Stimulated activated naive CD8-positive, alpha-beta T cell treated with anti-CD3 and anti-CD28 coated beads, Interleukin-15, amount 100 ng/mL, for 72 hours (primary cell): ENCODE results near the gene ALOX12.

Source experiments
- ATAC-seq: fragments of 150-1000 bp; cut with Tn5 transposase; 2 replicates; pipeline ENCODE4 v1.10.0; 2021; ENCODE audit warnings: mild to moderate bottlenecking, moderate library complexity
- DNase-seq, 2 donors: peaks; one replicate each; pipeline ENCODE4 v3.0.0; 2021 to 2022
- H3K27ac Mint-ChIP-seq, 2 donors: one replicate each; pipeline ENCODE4 v1.8.0; 2022; ENCODE audit warnings: mild to moderate bottlenecking in 2 of 2, mixed read lengths in 2 of 2, moderate library complexity in 2 of 2
- H3K27me3 Mint-ChIP-seq: one replicate; pipeline ENCODE4 v1.8.0; 2022; ENCODE audit warnings: mixed read lengths
- H3K4me1 Mint-ChIP-seq: one replicate; pipeline ENCODE4 v1.8.0; 2022; ENCODE audit warnings: mild to moderate bottlenecking, mixed read lengths
- H3K4me3 Mint-ChIP-seq, 2 donors: one replicate each; pipeline ENCODE4 v1.8.0; 2022; ENCODE audit warnings: mild to moderate bottlenecking in 2 of 2, mixed read lengths in 2 of 2, moderate library complexity in 1 of 2
- H3K9me3 Mint-ChIP-seq, 2 donors: one replicate each; pipeline ENCODE4 v1.8.0; 2022; ENCODE audit warnings: mixed read lengths in 2 of 2

ALOX12 gene

DNA sequence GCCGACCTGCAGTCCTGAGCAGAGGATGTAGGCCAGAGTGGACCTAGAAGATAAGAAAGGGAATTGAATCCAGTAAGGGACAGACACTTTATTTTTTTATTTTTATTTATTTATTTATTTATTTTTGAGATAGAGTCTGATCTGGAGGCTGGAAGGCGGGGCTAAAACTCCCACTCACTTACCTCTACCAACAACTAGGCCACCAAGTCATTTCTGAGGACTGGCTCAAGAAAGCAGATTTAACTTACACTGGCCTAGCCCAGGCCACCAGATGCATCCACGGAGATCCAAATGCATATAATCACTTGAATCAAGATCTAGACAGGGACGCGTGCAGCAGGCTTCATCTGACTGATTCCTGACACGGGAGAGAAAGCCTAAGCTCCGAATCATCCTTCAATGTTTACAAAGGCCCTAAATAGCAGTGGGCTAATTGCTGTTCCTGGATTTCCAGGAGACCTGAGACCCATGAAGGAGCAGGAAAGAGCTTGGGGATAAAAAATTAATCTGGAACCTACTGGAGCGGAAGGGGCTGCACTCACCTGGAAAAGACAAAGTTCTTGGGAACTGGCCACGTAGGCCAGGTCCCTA, 1.1 kb upstream of the ALOX12 start:
- Mint-ChIP-seq H3K27ac (peak overlapping the region in 1 of 2 donors; percentile 64), H3K9me3 (no peaks in the 10 kb centered on the region), H3K4me1 (no peaks in the 10 kb centered on the region), H3K27me3 (no peaks in the 10 kb centered on the region), H3K4me3 (no peak overlapping the region)
- ATAC-seq, result no peak
- no peak for DNase-seq

DNA sequence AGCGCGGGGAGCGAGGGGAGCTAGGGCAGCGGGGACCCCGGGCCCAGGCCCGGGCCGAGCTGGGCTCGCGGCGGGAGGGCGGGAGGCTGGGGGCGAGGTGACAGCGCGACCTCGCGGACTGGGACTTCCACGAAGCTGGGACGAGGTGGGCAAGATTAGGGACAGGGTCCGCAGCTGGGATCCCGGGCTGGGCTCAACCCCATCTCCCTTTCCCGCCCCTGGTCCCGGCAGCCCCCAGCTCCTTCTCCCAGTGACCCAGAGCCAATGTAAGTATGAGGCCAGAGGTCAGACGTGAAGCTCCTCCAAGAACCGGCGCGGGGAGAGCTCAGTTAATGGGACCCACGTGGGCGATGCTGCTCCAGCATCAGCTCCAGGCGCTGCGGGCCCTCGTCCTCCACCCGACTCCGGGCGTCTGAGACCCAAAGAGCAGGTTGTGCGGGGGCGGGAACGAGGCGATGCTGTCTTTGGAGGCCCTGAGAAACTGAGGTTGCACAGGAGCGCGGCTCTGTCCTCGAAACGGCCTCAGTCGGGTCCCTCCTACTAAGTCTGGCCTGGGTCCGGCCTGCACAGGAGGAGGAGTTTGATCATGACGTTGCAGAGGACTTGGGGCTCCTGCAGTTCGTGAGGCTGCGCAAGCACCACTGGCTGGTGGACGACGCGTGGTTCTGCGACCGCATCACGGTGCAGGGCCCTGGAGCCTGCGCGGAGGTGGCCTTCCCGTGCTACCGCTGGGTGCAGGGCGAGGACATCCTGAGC, 585 bp downstream of the ALOX12 start:
- Mint-ChIP-seq H3K4me3 (no peak overlapping the region), H3K4me1 (peaks cover 3% of the 10 kb centered on the region), H3K27me3 (no peaks in the 10 kb centered on the region), H3K27ac (no peak overlapping the region), H3K9me3 (no peaks in the 10 kb centered on the region)
- DNase-seq (no peak), ATAC-seq (peak; percentile 43)

DNA sequence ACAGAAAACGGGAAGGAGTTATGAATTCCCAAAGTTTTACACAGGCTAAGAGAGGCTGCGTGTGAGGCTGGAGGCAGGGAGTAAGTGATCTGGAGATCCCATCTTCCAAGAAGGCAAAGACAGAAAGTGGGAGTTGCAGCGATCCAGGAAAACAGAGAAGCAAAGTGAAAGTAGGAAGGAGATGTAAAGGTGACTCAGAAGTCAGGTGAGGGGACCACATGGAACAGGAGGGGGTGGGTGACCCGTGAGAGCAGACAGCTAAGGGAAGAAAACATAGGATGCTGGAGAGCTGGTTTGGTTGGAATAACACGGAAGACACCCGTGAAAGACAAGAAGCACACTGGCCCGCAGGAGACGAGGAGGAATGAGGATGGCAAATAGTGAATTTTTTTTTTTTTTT, 1.3 kb downstream of the ALOX12 start:
- peaks cover 6% of the 10 kb centered on the region for H3K4me1 Mint-ChIP-seq
- H3K27ac Mint-ChIP-seq, result no peak overlapping the region
- no peak overlapping the region for H3K4me3 Mint-ChIP-seq
- H3K9me3 Mint-ChIP-seq, result no peaks in the 10 kb centered on the region
- H3K27me3 Mint-ChIP-seq, result no peaks in the 10 kb centered on the region
- DNase-seq, result no peak
- ATAC-seq, result no peak

DNA sequence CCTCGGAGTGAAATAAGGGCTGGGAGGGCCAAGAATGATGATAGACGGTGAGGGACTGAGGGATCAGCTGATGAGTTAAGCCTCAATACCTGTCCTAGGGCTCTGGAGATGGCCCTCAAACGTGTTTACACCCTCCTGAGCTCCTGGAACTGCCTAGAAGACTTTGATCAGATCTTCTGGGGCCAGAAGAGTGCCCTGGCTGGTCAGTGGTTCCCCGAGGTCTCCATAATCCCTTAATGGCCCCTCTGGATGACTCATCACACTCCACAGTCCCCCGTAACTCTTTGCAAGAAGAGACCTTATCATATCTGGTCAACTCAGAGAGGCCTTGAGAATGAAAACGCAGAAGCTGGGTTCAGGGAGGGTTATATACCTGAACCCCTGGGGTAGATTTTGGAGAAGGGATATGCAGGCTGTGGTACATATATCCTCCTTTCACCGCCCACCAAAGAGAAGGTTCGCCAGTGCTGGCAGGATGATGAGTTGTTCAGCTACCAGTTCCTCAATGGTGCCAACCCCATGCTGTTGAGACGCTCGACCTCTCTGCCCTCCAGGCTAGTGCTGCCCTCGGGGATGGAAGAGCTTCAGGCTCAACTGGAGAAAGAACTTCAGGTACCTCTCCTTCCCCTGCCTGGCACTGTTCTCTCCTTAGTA, 3.1 kb downstream of the ALOX12 start:
- Mint-ChIP-seq H3K4me1 (peaks cover 6% of the 10 kb centered on the region), H3K27ac (peak overlapping the region in 1 of 2 donors; percentile 28), H3K27me3 (no peaks in the 10 kb centered on the region), H3K4me3 (no peak overlapping the region), H3K9me3 (no peaks in the 10 kb centered on the region)
- ATAC-seq (no peak), DNase-seq (no peak)

DNA sequence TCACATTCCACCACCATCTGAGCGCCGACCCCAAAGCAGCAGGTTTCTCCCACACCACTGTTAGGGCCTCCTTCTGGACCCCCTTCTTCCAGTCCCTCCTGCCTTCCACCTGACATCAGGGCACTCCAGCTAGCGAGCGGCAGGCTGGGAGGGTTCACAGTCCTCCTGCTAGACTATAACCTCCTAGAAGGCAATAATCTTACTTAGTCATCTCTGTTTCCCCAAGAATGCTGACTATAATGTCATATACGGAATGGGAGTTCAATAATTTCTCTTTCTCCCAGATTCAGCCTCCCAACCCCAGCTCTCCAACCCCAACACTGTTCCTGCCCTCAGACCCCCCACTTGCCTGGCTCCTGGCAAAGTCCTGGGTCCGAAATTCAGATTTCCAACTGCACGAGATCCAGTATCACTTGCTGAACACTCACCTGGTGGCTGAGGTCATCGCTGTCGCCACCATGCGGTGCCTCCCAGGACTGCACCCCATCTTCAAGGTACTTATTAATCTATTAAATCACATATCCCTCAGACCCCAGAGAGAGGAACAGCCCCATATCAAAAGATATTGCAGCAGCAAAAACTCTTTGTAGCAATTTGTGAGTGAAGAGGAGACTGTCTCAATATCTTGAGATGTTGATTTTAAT, 5.6 kb downstream of the ALOX12 start:
- Mint-ChIP-seq H3K9me3 (no peaks in the 10 kb centered on the region), H3K27me3 (no peaks in the 10 kb centered on the region), H3K27ac (peak overlapping the region in 1 of 2 donors; percentile 83), H3K4me1 (peaks cover 15% of the 10 kb centered on the region), H3K4me3 (no peak overlapping the region)
- ATAC-seq (no peak), DNase-seq (peak in 1 of 2 donors; percentile 41)

DNA sequence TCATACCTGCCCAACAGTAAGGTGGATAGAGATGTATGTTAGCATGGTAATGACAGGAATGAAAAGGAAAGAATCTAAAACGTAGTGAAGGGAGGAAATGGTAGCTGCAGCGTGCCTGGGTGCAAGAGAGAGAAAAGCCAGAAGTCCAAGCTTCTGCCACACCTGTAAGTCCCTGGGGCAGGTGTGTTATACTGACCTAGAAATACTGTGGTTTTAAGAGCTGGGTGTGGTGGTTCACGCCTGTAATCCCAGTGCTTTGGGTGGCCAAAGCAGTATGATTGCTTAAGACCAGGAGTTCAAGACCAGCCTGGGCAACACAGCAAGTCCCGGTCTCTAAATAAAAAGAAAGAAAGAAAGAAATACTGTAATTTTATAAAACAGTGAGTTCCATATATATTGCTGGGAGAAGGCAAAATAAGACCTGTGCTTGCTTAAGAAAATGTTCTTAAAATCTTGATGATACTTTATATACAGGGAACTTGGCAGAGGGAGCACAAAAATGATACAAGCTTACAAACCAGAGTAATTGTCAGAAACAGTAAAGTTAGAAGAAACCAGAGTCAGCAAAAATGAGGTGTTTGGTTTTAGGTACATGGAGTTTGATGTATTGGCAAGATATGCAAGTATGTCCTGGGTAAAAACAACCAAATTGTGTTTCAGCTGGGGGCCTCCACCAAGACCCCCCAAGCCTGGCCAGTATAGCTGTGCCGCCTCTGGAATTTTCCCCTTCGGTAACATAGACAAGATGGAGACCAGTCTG, 6.6 kb downstream of the ALOX12 start:
- Mint-ChIP-seq H3K27me3 (no peaks in the 10 kb centered on the region), H3K4me3 (no peak overlapping the region), H3K27ac (peak overlapping the region in 1 of 2 donors; percentile 84), H3K4me1 (peaks cover 24% of the 10 kb centered on the region), H3K9me3 (no peaks in the 10 kb centered on the region)
- no peak for DNase-seq
- no peak for ATAC-seq

DNA sequence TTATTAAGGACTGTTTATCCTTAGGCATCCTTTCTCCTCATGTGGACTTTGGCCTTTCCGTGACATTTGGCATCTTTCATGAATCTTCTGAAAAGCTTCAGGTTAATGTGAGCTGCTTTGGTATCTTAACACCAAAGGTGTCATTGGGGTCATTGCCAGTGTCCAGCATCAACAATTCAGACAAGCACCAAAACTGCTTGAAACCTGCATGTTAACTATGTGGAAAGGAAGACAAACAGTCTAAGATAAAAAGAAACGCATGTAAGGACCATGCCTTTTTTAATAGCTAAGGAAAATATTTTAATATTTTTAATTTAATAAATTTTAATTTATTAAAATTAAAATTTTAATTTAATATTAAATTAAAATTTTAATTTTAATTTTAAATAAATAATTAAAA, 7.9 kb downstream of the ALOX12 start:
- Mint-ChIP-seq H3K4me1 (peaks cover 25% of the 10 kb centered on the region), H3K4me3 (no peak overlapping the region), H3K27me3 (no peaks in the 10 kb centered on the region), H3K27ac (no peak overlapping the region), H3K9me3 (no peaks in the 10 kb centered on the region)
- no peak for ATAC-seq
- no peak for DNase-seq

DNA sequence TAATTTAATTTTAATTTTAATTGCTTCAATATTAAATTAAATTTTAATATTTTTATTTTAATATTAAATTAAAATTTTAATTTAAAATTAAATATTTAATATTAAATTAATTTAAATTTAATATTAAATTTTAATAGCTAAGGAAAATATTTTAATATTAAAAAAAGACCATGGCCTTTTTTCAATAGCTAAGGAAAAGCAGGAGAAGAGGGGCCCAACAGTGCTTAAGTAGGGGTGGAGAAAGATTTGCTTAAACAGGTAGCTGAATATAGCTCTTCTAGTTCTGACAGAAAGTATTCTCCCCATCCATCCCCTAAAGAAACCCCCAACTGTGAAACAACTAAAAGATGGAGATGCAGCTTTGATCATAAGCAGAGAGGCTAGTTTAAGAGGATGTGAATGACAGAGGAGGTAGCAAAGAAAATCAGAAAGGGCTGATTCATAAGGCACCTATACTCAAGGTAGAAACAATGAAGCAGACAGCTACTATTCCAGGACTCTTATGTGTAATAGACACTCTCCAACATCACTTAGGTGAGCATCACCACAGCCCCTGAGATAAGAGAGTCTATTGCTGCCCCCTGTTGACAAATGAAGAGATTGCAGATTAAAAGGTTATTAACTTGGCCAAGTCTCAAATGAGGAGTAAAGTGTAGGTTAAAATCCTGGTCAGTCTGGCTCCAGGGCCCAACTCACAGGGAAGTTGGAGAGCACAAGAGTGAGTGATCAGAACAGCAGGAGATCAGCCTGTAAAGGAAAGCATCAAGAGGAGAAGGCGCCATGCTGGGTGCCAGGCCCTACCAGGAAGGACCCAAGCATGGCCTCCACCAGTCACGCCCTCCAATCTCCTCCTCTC, 8.8 kb downstream of the ALOX12 start:
- H3K27me3 Mint-ChIP-seq, result no peaks in the 10 kb centered on the region
- peak; percentile 100 for ATAC-seq
- H3K4me3 Mint-ChIP-seq, result no peak overlapping the region
- peaks cover 33% of the 10 kb centered on the region for H3K4me1 Mint-ChIP-seq
- DNase-seq, result peak; percentile 55 to 57
- H3K27ac Mint-ChIP-seq, result no peak overlapping the region
- H3K9me3 Mint-ChIP-seq, result no peaks in the 10 kb centered on the region

DNA sequence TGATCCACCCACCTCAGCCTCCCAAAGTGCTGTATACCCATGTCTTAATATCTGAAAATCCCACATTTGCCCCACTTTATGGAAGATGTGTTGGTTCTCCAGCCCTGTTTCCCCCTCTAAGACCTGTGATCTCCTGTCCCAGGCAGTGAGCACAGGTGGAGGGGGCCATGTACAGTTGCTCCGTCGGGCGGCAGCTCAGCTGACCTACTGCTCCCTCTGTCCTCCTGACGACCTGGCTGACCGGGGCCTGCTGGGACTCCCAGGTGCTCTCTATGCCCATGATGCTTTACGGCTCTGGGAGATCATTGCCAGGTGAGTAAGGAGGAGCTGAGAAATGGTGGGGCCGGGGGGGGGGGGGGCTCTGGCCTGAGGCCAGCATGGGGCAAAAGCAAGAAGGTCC, 9.9 kb downstream of the ALOX12 start:
- Mint-ChIP-seq H3K27ac (no peak overlapping the region), H3K4me1 (peaks cover 44% of the 10 kb centered on the region), H3K9me3 (no peaks in the 10 kb centered on the region), H3K4me3 (no peak overlapping the region), H3K27me3 (no peaks in the 10 kb centered on the region)
- DNase-seq (no peak), ATAC-seq (no peak)

DNA sequence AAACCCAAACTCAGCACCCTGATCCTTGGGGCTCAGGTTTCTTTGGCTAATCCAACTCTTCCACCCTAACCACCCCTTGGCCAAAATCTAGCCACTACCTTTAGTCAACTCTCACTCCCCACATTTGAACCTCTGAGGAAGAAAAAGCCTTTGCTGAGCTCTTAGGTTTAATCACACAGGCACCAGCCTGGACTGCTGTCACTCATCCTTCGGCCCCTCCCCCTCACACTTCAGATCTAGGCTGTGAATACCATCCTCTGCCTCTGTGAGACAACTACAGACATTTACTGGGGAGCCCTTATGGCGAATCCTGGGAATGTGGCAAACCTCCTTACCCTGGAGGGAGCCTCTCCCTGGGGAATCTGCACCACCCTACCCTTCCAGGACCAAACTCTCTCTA, 11.3 kb downstream of the ALOX12 start:
- DNase-seq, result no peak
- ATAC-seq, result no peak
- Mint-ChIP-seq H3K27ac (peak overlapping the region in 1 of 2 donors; percentile 69), H3K27me3 (no peaks in the 10 kb centered on the region), H3K4me3 (no peak overlapping the region), H3K9me3 (no peaks in the 10 kb centered on the region), H3K4me1 (peaks cover 48% of the 10 kb centered on the region)

DNA sequence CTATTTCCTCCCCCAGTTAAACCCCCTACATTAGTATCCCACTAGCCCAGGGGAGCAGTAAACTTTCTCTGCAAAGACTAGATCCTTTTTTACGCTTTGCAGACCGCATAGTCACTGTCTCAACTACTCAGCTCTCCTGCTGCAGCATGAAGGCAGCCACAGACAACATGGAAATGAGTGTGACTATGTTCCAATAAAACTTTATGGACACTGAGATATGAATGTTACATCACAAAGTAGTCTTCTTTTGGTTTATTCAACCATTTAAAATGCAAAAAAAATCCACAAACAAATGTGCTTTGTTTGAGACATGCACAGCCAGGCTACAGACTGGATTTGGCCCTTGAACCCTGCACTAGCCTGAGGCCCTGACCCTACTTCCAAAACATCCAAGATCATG, 14.7 kb downstream of the ALOX12 start:
- no peak overlapping the region for H3K27ac Mint-ChIP-seq
- no peaks in the 10 kb centered on the region for H3K27me3 Mint-ChIP-seq
- ATAC-seq (no peak), DNase-seq (no peak)
- H3K9me3 Mint-ChIP-seq, result no peaks in the 10 kb centered on the region
- peak overlapping the region; percentile 95 to 97 for H3K4me3 Mint-ChIP-seq
- peaks cover 41% of the 10 kb centered on the region for H3K4me1 Mint-ChIP-seq

DNA sequence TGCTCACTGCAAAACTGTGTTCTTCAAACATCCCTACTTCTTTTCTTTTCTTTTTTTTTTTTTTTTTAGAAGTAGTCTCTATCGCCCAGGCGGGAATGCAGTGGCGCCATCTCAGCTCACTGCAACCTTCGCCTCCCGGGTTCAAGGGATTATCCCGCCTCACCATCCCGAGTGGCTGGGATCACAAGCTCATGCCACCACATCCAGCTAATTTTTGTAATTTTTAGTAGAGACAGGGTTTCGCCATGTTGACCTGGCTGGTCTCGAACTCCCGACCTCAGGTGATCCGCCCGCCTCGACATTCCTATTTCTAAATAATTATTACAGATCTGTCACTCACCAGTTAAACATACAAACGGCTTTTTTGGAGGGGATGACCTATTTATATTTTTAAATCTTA, 15.6 kb downstream of the ALOX12 start:
- DNase-seq, result no peak
- Mint-ChIP-seq H3K27me3 (no peaks in the 10 kb centered on the region), H3K27ac (peak overlapping the region; percentile 34 to 100), H3K4me1 (peaks cover 50% of the 10 kb centered on the region), H3K9me3 (no peaks in the 10 kb centered on the region), H3K4me3 (peak overlapping the region; percentile 95 to 97)
- ATAC-seq, result no peak

DNA sequence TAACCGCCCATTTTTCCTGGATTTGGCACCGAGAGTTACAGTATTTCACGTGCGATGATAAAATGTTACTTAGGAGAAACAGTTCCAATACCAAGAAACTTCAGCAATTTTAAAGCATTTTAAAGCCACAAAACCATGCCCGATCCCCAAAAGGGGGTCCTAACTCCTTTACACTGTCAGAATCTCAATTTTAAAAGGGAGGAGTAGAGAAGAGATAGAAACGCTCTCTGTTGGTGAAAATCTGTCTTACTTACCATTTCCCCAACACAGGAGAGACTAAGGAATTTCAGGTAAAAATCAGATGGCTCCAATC, 16.0 kb downstream of the ALOX12 start:
- Mint-ChIP-seq H3K4me3 (peak overlapping the region; percentile 95 to 97), H3K9me3 (no peaks in the 10 kb centered on the region), H3K4me1 (peaks cover 52% of the 10 kb centered on the region), H3K27me3 (no peaks in the 10 kb centered on the region), H3K27ac (peak overlapping the region; percentile 100)
- DNase-seq, result no peak
- ATAC-seq, result no peak

DNA sequence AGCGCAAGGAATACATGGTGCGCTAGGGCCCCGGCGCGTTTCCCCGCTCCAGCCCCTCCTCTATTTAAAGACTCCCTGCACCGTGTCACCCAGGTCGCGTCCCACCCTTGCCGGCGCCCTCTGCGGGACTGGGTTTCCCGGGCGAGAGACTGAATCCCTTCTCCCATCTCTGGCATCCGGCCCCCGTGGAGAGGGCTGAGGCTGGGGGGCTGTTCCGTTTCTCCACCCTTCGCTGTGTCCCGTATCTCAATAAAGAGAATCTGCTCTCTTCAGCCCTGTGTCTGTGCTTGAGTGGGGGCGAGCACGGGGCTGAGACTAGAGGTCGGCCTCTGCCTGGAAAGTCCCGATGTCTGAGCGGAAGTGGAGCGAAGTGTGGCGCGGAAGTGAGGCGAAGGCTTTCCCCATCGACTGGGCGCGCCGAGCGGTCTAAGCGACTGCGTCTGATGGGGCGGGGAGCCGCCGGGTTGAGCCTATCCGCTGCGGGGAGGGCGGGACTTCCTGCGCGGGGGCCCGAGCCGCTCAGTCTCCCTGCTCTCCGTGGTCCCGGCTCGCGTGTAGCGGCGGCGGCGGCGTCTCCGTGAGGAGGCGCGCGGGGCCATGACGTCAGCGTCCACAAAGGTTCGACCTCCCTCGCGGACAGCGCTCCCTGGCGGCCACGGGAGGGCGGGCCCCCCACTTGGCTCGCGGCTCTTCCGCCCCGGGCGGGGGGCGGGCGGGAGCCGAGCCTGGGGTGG, 18.6 kb downstream of the ALOX12 start:
- no peaks in the 10 kb centered on the region for H3K27me3 Mint-ChIP-seq
- H3K4me3 Mint-ChIP-seq, result peak overlapping the region; percentile 95 to 97
- peak; percentile 98 to 99 for DNase-seq
- ATAC-seq, result peak; percentile 87
- no peaks in the 10 kb centered on the region for H3K9me3 Mint-ChIP-seq
- peak overlapping the region; percentile 90 to 100 for H3K27ac Mint-ChIP-seq
- peaks cover 64% of the 10 kb centered on the region for H3K4me1 Mint-ChIP-seq
